ENCODE results near the gene RIMOC1. TPM values are rescaled to one million over a fixed set of nuclear protein-coding genes. Genes with fewer than 3 reads are reported as not detected.

Gene RIMOC1, protein sequence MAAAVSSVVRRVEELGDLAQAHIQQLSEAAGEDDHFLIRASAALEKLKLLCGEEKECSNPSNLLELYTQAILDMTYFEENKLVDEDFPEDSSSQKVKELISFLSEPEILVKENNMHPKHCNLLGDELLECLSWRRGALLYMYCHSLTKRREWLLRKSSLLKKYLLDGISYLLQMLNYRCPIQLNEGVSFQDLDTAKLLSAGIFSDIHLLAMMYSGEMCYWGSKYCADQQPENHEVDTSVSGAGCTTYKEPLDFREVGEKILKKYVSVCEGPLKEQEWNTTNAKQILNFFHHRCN
- total RNA-seq: 25.5 and 26.9 TPM in 2 replicates

DNA sequence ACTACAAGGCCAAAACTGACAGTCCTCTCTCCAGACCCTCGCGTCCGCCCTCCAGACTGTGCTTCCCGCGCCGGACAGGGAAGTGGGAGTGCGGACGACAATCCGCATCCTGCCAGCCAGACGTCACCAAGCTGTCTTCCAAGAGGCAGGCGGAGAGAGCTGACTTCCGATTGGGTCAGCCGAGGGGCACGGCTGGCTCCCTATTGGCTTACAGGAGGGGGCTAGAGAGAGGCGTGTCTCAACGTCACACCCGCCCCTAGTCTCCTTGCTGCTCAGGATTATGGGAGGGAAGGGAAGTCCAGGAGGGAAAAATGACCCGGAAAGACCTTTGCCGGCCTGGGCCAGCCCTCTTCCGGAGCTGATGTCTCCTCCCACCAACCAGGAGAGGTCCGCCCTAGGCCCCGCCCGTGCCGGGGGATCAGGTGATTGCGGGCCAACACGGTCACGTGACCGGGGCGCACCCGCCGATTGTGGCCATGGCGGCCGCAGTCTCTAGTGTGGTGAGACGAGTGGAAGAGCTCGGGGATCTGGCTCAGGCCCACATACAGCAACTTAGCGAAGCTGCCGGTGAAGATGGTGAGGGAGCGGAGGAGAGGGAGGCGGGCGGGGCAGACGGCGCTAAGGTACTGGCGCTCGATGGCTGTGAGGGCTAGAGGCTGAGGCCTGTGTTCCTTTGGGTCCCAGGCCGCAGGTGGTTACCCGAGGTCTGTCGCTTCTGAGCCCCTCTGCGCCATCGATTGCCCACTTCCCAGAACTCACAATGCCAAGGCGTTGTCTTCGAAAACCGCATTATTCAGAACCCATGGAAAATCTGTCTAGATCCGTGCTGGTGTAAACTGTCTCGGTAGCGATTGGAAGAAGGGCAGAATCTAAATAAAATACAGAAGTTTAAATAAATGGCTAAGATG lies at the start of gene RIMOC1:
TSS of gene RIMOC1 (plus strand) at position 453 of the 908 bp plus-strand sequence. CDS start at position 477, 24 bp downstream.
- intact Hi-C loops (cut with micrococcal nuclease): loop anchor here (1.0 to 10.0 kb wide), 18 partner anchors 11 to 1699 kb away; partner anchors contain the start of genes ANXA2R, C5orf34, FBXO4 and HMGCS1

DNA sequence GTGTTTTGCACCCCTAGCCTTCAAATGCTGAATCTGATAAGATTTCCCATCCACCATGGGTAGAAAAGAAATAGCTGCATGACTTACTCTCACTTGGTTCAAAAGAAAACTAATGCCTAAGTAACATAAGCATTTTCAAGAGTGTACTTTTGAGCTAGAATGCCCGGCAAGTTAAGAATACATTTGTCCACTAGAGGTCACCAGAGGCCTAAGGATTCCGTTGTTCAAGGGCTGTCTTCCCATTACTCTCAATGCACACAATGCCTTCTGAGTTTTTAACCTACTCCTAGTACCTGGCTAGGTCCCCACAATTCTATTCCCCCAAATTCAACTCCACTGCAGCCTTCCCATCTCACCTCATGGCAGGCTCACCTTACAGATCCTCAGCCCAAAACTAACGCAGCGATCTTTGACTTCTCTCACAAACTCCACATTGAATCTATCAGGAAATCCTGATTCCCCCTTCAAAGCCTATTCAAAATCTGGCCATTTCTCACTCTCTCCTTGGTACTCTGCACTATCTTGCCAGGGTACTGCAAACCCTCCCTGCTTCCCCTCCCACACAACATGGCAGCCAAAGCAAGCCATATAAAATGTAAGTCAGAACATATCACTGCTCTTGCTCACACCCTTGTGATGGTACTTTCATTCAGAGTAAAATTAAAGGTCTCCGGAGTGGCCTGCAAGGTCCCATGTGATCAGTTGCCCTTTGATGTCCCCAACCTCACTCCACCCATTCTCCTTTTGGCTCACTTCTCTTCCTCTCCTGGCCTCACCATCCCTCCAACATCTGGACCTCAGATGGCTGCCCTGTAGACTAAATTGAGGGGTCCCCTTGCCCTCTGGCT lies 47.3 kb upstream of the RIMOC1 start:
- intact Hi-C loops (cut with micrococcal nuclease): loop anchor here (1.0 to 10.0 kb wide), 10 partner anchors 14 to 1032 kb away; partner anchors contain the start of genes FBXO4, GHR, OXCT1 and RIMOC1

DNA sequence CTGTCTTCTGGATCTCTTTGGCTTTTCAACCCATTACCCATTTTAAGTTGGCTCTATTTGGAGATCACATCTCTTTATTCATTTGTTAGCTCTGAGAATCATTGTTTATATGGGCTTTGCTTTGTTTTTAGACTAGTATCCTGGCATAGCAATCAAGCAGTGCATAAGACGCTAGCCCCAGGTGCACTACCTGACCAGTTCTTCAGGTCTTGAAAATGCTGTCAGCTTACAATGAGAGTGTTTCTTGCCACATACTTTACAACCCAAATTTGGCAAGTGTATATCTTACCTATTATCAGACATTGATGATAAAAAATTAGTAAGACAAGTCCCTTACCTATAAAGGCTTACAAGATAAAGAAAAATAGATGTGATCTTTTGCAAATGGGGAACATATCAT lies 46.2 kb upstream of the RIMOC1 start:
- intact Hi-C loops (cut with micrococcal nuclease): loop anchor here (2.0 to 10.0 kb wide), 3 partner anchors 13 to 564 kb away; partner anchors contain the start of genes GHR and OXCT1

DNA sequence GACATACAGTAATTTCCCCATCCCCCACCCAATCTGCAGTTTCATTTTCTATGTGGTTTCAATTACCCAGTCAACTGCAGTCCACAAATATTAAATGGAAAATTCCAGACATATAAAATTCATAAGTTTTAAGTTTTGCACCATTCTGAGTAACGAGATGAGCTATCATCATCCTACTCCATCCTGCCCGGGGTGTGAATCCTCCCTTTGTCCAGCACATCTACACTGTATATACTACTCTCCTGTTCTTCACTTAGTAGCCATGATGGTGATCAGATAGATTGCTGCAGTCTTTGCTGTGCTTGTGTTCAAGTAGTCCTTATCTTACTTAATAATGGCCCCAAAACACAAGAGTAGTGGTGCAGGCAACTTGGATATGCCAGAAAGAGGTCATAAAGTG lies 45.3 kb upstream of the RIMOC1 start:
- intact Hi-C loops (cut with micrococcal nuclease): loop anchor here (5.0 to 10.0 kb wide), 2 partner anchors 416 to 563 kb away; partner anchors contain the start of gene GHR

DNA sequence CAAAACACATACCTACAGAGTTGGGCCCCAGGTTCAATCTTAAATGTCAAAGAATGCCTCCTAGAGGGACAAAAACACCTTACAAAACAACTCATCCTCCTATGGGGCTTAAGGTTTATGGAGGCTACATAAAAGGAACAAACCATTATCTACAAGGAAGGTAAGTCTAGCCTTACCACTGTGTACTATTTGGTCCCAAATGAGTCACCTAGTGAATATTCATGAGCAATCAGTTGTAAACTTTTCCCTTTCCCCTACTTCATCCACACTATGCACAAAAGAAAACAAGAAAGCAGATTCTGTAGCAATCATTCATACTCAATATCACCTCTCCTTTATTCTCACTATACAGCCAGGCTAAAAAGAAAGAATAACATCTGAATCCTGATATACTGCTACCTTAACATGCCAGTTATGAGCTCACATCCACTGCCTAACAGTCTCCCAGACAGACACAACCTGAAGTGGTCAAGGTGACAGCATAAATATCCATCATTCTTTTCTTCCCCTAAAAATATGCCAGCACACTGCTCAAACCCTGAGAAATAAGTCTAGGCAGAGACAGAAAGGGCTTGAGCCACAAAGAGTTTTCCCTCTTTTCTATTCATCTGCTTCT lies 40.2 kb upstream of the RIMOC1 start:
- intact Hi-C loops (cut with micrococcal nuclease): no loop called here

DNA sequence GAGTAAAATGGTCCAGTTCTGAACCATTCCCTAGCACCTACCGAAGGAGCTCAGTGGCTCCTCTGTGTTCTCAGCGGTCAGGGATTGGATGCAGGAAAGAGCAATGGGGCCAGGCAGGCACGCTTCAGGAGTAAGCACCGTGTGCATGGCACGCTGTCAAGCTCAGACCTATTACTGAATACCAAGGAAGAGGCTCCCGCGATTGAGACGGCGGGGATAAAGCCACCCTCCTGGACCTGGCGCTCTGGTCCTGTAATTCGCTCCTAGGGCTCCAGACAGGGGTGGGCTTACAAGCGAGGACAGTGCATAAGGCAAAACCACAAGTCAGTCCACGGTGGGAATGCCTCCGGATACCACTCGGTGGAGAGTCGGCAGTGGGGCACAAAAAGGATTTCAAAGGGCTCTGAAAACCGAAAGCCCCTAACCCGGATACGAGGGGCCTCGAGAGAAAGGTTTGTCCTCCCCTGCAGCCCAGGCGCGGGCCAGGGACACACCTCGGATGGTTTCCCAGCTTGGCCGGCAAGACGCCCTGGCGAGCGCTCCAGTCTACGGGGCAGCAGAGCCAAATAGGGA lies 34.9 kb upstream of the RIMOC1 start:
- intact Hi-C loops (cut with micrococcal nuclease): no loop called here

DNA sequence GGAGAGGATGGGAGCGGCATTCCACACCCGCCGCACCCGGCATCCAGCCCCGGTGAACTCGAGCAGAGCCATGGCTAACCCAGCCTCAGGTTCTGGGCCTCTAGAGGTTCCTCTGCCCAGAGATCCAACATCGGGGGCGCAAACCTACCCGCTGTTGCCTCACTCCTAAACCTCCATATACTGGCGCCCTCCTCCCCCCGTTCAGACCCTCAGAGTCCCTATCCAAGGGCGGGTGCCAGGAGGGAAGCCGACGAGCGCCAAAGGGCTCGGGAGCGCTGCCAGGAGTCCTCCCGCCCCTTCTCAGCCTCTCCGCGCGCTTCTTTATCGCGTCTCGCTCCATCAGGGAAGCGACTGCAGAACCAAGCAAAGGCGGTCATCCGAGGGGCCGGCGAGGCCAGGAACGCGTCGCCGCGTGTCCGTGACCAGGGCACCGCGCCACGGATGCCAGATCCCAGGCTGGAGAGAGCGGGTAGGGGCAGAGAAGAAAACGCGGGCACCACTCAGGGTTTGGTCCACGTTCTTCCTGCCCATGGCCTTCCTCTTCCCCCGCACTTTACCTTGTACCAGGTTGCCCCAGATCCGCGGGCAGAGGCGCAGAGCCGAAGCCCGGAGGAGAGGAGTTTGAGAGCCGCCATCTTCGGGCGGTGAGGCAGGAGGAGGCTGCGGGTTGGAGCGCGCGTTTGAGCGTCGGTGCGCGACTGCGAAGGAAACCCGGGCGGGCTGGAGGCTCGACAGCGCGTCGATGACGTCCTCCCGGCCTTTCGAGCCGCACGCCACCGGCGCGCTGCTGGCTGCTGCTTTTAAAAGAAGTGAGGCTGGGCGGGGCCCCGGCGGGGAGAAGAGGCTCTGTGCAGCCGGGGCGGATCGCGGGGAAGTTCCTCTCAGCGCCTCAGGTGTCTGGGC lies 34.2 kb upstream of the RIMOC1 start, which contains the start of gene OXCT1:
TSS of gene OXCT1 (minus strand) at position 702 of the 903 bp plus-strand sequence. CDS start at position 635, 67 bp downstream.
- intact Hi-C loops (cut with micrococcal nuclease): loop anchor here (1.0 to 10.0 kb wide), 12 partner anchors 13 to 1645 kb away; partner anchors contain the start of genes C5orf34, CCDC152, FBXO4 and RIMOC1

DNA sequence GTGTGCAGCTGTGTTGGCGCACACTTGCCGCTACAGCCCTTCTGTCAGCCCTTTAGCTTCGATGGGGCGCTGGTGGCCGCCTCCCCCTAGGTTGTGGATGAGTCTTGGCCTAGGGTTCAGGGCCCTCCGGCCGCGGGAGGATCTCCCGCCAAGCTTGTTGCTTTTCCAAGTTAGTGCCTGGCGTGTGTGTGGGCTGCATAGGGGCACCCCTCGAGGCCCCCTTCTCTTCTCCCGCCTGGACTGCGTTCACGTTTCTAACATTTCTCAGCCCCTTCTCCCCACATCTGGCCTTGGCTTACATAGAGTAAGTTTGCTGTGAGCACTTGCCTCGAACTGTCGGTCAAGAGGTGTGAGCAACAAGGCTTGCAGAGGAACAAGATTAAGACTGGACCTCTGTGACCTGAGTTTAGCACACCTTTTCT lies 33.5 kb upstream of the RIMOC1 start:
- intact Hi-C loops (cut with micrococcal nuclease): loop anchor here (1.0 to 10.0 kb wide), 12 partner anchors 14 to 1645 kb away; partner anchors contain the start of genes C5orf34, CCDC152, FBXO4 and RIMOC1

DNA sequence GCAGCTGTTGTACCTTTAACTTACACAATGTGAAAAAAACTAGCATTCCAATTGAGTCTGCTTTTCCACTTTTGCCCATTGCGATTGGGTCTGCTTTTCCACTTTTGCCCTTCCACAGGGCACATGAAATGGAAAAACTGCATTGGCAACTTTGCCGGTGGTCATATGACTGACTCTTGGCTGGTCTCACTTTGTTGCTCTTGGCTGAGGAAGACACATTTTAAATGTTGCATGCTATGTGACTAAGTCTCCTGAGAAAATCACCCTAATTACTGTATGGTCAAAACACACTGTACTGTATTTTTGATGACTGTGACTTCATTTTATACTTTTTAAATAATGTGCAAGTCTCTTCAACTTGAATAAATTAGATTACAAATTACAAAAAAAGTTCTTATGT lies 32.3 kb upstream of the RIMOC1 start:
- intact Hi-C loops (cut with micrococcal nuclease): loop anchor here (2.0 to 10.0 kb wide), 6 partner anchors 15 to 1253 kb away; partner anchors contain the start of genes CCDC152, TTC33 and ZNF131

DNA sequence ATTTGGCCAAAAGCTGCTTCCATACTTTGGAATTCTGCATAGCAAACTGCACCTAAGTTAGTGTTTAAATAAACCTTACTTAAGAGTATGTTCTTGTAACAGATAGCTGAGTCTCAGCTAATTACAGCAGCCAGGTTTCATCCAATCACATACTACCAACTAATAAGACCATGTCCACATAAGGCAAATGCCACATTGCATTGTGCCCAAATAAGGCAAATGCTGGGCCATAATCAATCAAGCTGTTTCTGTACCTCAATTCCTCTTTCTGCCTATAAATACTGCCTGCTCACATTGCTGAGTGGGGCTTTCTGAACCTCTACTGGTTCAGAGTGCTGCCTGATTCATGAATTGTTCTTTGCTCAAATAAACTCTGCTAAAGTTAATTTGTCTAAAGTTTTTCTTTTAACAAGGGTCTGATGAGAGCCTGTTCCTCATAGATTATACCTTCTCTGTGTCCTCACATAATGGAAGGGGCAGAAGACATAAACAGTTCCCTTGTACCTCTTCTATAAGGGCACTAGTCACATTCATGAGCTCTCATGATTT lies 29.6 kb upstream of the RIMOC1 start:
- intact Hi-C loops (cut with micrococcal nuclease): loop anchor here (5.0 to 10.0 kb wide), 5 partner anchors 133 to 1250 kb away; partner anchors contain the start of genes CCDC152, TTC33 and ZNF131

DNA sequence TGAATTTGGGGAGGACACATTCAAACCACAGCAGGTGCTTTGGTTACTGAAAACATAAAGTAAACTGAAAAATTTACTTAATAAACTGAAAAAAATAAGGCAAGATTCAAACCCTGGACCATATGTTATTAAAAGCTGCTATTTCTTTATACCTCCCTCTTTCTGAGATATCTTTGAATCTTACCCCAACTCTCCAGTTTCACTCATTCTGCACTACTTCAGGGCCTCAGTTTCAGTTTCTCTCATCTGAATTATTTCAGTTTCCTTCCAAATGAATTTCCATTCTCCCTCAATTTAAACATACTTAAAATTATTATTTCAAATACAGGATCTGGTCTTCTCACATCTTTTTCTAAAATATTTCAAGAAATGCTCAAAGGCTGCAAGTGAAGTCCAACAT lies 29.0 kb upstream of the RIMOC1 start:
- intact Hi-C loops (cut with micrococcal nuclease): loop anchor here (10.0 kb wide), 2 partner anchors 1120 to 1250 kb away; partner anchors contain the start of genes TTC33 and ZNF131

DNA sequence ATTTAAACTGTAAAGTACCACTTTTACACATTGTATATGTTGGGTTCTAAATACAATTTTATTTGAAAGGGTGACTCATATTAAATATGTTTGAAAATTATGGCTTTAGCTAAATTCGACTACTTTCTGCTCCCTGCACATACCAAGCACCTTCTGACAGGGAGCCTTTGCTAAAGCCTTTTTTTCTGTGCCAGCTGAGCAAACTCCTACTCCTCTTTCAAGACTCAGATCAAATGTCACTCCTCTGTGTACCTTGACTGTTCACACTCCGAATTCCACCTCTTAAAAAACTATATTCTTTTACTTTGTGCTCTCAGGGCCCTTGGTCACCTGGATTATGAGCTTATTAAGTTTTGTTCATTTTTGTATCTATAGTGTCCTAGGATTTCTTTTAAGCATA lies 27.5 kb upstream of the RIMOC1 start:
- intact Hi-C loops (cut with micrococcal nuclease): loop anchor here (10.0 kb wide), 2 partner anchors 1122 to 1248 kb away; partner anchors contain the start of genes TTC33 and ZNF131

DNA sequence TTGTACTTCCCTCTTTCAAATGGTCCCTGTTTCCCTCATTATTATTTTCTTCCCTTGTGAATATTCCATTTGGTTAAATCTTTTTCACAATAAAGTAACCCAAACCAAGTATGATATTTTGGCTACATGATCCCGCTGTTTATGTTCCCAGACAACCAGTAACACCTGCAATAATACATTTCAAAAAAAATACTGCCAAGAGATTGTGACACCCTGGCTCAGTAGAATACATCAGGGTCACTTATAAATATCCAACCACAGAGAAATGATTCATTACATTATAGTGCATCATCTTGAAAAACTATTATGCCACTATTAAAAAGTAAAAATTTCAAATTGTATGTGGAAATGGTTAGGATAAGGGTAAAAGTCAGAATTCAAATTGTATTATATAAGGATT lies 26.7 kb upstream of the RIMOC1 start:
- intact Hi-C loops (cut with micrococcal nuclease): loop anchor here (10.0 kb wide), 2 partner anchors 1123 to 1247 kb away; partner anchors contain the start of genes TTC33 and ZNF131

DNA sequence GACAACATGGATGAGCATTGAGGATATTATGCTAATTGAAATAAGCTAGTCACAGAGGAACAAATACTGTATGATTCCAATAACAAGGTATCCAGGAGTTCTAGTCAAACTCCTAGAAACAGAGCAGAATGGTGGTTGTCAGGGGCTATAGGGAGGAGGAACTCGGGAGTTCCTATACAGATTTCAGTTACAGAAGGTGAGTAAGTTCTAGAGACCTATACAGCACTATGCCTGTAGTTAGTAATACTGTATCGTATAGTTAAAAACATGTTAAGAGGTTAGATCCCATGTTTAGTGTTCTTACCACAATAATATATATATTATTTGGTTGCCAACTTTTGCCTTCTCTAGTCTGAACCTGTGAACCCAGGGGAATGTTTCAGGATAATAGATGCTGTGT lies 26.0 kb upstream of the RIMOC1 start:
- intact Hi-C loops (cut with micrococcal nuclease): loop anchor here (10.0 kb wide), 2 partner anchors 1123 to 1247 kb away; partner anchors contain the start of genes TTC33 and ZNF131

DNA sequence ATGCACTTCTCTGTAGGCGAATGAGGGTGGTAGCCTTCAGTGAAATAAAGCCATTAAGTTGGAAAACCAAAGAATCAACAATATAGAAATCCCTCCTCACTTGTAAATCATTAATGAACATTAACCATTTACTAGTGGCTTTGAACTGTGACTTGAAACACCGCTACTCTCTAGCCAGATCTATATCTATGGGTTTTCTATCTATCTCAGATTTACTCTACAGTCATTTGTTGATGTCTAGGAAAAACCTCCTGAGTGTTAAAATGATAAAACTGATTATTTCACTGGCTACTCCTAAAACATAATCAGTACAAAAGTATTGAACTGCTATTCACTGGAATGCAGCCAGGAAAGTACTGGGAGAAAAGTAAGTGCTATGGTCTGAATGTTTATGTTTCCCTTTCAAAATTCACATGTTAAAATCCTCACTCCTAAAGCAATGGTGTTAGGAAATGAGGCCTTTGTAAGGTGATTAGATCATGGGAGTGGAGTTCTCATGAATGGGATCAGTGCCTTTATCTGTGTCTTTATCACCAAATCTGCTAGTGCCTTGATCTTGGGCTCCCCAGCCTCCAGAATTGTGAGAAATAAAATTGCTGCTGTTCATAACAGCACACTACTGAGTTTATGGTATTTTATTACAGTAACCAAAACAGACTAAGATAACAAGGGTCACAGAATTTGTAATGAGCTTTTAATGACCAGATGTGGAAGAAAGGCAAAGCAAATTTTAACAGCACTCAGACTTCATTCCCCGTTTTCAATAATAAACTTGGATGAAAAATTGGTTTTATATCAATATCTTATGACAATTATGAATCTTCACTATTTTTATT lies 25.3 kb upstream of the RIMOC1 start:
- intact Hi-C loops (cut with micrococcal nuclease): loop anchor here (10.0 kb wide), 2 partner anchors 1124 to 1246 kb away; partner anchors contain the start of genes TTC33 and ZNF131

DNA sequence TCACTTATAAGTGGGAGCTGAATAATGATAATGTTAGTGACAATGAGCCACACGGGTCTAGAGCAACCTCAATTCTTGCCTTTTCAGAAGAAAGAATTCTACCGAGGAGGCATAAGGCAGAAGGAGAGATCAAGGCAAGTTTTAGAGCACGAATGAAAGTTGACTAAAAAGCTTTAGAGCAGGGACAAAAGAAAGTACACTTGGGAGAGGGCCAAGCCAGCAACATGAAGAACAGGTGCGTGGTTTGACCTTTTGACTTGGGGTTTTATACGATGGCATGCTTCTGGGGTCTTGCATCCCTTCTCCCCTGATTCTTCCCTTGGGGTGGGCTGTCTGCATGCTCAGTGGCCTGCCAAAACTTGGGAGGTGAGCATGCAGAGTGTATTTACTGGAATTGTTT lies 21.4 kb upstream of the RIMOC1 start:
- intact Hi-C loops (cut with micrococcal nuclease): no loop called here

DNA sequence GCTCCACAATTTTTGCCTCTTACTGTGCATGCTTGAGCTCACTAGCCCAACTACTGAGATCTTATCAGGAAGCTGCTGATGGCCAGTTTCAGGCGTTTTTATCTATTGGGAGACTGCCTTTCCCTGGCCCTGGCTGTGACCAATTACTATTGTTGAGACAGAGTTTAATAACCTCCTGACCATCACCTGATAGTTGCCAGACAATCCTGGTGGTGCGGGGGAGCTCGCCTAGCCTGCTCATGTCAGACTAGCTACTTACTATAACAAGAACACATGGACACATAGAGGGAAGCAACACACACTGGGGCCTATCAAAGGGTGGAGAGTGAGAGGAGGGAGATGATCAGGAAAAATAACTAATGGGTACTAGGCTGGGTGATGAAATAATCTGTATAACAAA lies 20.9 kb upstream of the RIMOC1 start:
- intact Hi-C loops (cut with micrococcal nuclease): no loop called here

Measured in T-helper 1 cell treated with Interleukin-12 subunit alpha and Interleukin-12 subunit beta and Interleukin-4 antibody, amounts not matched to agents 30 ng/mL and 1 ng/mL, for 36 hours (primary cell).